ENCODE data around the gene ASRGL1.

- no peak for TF ChIP-seq CTCF (IDR thresholded peaks at IDR 0.05)
- no peak for TF ChIP-seq NFATC4 (CRISPR knock-in tag; IDR thresholded peaks at IDR 0.05)
- TF ChIP-seq, protein P1, sequence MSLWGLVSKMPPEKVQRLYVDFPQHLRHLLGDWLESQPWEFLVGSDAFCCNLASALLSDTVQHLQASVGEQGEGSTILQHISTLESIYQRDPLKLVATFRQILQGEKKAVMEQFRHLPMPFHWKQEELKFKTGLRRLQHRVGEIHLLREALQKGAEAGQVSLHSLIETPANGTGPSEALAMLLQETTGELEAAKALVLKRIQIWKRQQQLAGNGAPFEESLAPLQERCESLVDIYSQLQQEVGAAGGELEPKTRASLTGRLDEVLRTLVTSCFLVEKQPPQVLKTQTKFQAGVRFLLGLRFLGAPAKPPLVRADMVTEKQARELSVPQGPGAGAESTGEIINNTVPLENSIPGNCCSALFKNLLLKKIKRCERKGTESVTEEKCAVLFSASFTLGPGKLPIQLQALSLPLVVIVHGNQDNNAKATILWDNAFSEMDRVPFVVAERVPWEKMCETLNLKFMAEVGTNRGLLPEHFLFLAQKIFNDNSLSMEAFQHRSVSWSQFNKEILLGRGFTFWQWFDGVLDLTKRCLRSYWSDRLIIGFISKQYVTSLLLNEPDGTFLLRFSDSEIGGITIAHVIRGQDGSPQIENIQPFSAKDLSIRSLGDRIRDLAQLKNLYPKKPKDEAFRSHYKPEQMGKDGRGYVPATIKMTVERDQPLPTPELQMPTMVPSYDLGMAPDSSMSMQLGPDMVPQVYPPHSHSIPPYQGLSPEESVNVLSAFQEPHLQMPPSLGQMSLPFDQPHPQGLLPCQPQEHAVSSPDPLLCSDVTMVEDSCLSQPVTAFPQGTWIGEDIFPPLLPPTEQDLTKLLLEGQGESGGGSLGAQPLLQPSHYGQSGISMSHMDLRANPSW (CRISPR knock-in tag; conservative IDR thresholded peaks at IDR 0.05; ENCODE audit: low read depth), result no peak
- no peak for TF ChIP-seq HMGXB4 (CRISPR knock-in tag; IDR thresholded peaks at IDR 0.05)
- no peak for TF ChIP-seq CREM (CRISPR knock-in tag; IDR thresholded peaks at IDR 0.05)
These were observed 55.3 kb downstream of the ASRGL1 start for GRCh38 chr11:62392506-62392905.

Data from WTC11 (cell line).